HG03103 (cell line): ENCODE results near the gene CRAMP1.
"Not testable (repeated sequence)": the region's sequence is repeated elsewhere in the genome, so short reads cannot be mapped to it uniquely, and the experiment has no call there.

ENCODE experiments used
- ATAC-seq: cut with Tn5 transposase; IDR thresholded peaks from one replicate; pipeline ENCODE4 v1.9.1; 2021; ENCODE audit warnings: low read depth; ENCODE audit not compliant: unreplicated experiment

The CRAMP1 gene

GRCh38 chr16:1708083-1708767 is 96.1 kb downstream of the CRAMP1 start:
- no peak for ATAC-seq

- ATAC-seq = no peak
Observed at GRCh38 chr16:1708768-1709180, 96.6 kb downstream of the CRAMP1 start.

GRCh38 chr16:1709356-1709755 is 97.2 kb downstream of the CRAMP1 start:
- ATAC-seq = no peak

GRCh38 chr16:1710811-1711507 is 98.8 kb downstream of the CRAMP1 start:
- ATAC-seq = no peak

- ATAC-seq = no peak
Observed at GRCh38 chr16:1712791-1713261, 100.7 kb downstream of the CRAMP1 start.

- ATAC-seq = no peak
Observed at GRCh38 chr16:1713331-1713730, 101.2 kb downstream of the CRAMP1 start.

- ATAC-seq = no peak
Observed at GRCh38 chr16:1713933-1714332, 101.8 kb downstream of the CRAMP1 start.

GRCh38 chr16:1715220-1715619 is 103.1 kb downstream of the CRAMP1 start:
- no peak for ATAC-seq

- ATAC-seq = not testable (repeated sequence)
Observed at GRCh38 chr16:1718236-1718635, 106.1 kb downstream of the CRAMP1 start.

GRCh38 chr16:1719559-1720229 is 107.5 kb downstream of the CRAMP1 start:
- not testable (repeated sequence) for ATAC-seq

- no peak for ATAC-seq
Observed at GRCh38 chr16:1721372-1721771, 109.2 kb downstream of the CRAMP1 start.

- no peak for ATAC-seq
Observed at GRCh38 chr16:1723450-1724147, 111.4 kb downstream of the CRAMP1 start.

- ATAC-seq = no peak
Observed at GRCh38 chr16:1724491-1724890, 112.3 kb downstream of the CRAMP1 start.

GRCh38 chr16:1726661-1727502 is 114.7 kb downstream of the CRAMP1 start:
- no peak for ATAC-seq
